Stomach (tissue), 9 donors: ENCODE measurements around the gene SHISAL1. TPM values are rescaled to one million over a fixed set of nuclear protein-coding genes. Genes with fewer than 3 reads are reported as not detected.

ENCODE experiments used
- DNase-seq, 2 donors: peaks; one replicate each; pipeline versions ENCODE4 v3.0.0 to v3.0.0-alpha.2; 2013 to 2019
- H3K27ac ChIP-seq, 5 donors: fragments of 200-600 bp in 4 of 5; sonication (generic) in 4 of 5; one replicate each; pipeline ENCODE4 v1.5.1; 2013 to 2019; ENCODE audit warnings: mild to moderate bottlenecking in 1 of 5, moderate library complexity in 1 of 5
- H3K27me3 ChIP-seq, 3 donors: fragments of 200-600 bp; sonication (generic); one replicate each; pipeline ENCODE4 v1.5.1; 2017 to 2019; ENCODE audit warnings: mixed run types in 1 of 3
- H3K36me3 ChIP-seq, 4 donors: fragments of 200-600 bp; sonication (generic); 1 replicate in 3 of 4; 2 replicates in 1 of 4; pipeline ENCODE4 v1.5.1; 2016 to 2019
- H3K4me1 ChIP-seq, 4 donors: fragments of 200-600 bp; sonication (generic); one replicate each; pipeline ENCODE4 v1.5.1; 2016 to 2019
- H3K4me3 ChIP-seq, 4 donors: fragments of 200-600 bp; sonication (generic) in 3 of 4; one replicate each; pipeline ENCODE4 v1.5.1; 2016 to 2019; ENCODE audit warnings: mild to moderate bottlenecking in 1 of 4
- H3K9me3 ChIP-seq, 4 donors: fragments of 200-600 bp; sonication (generic); one replicate each; pipeline ENCODE4 v1.5.1; 2016 to 2019
- CTCF ChIP-seq, 7 experiments: fragments of 450-650 bp in 4 of 7; fragments of 200-600 bp in 3 of 7; sonication (generic) in 3 of 7; IDR thresholded peaks; one replicate each; pipeline ENCODE4 v1.5.1; 2016 to 2019; ENCODE audit warnings: antibody characterized with exemption in 7 of 7, control low read depth in 2 of 7, mild to moderate bottlenecking in 1 of 7
- EP300 ChIP-seq: sonication (generic); formaldehyde crosslinking; IDR thresholded peaks from one replicate; pipeline ENCODE4 v1.6.1; 2017; ENCODE audit warnings: antibody characterized with exemption
- POLR2A ChIP-seq, 4 donors: fragments of 450-650 bp; IDR thresholded peaks; one replicate each; pipeline ENCODE4 v1.6.1; 2016; ENCODE audit warnings: antibody characterized with exemption in 4 of 4, control low read depth in 2 of 4, mild to moderate bottlenecking in 1 of 4, moderate library complexity in 1 of 4
- POLR2AphosphoS5 ChIP-seq, 3 donors: sonication (generic); formaldehyde crosslinking; IDR thresholded peaks; one replicate each; pipeline ENCODE4 v1.6.1; 2016; ENCODE audit warnings: antibody characterized with exemption in 3 of 3
- WGBS, 5 donors: extraction: QIAGEN DNeasy Blood & Tissue Kit in 3 of 5; methylation state at CpG; one replicate each; pipeline versions ENCODE4 v1.1.5 to v1.1.7; 2013 to 2018; 5-methylcytosine and 5-hydroxymethylcytosine counted together
- intact Hi-C: fragments of 100-400 bp; cut with DNase I; formaldehyde crosslinking; loops from one replicate; pipeline ENCODE4 v1.15.1; 2023; ENCODE audit warnings: low total_unique reads
- polyA plus RNA-seq, 3 donors: library from polyadenylated mRNA; stranded (reverse); fragments of 200-250 nt; gene quantifications; one replicate each; pipeline ENCODE4 v1.2.3, GENCODE V29; 2013
- total RNA-seq, 5 donors: library from RNA; depleted of rRNA; stranded (reverse); fragments of >200 nt; gene quantifications; one replicate each; pipeline versions ENCODE4 v1.1.0 to v1.2.3, GENCODE V29; 2014 to 2016
- donor health status: healthy with polysubstance abuse.
- donor health status: Bipolar disorder and iron deficiency.
- donor health status: healthy.

The SHISAL1 gene
- total and polyA plus RNA-seq, 8 donors = 0.43 to 19.3 (median 1.2) TPM

GRCh38 chr22:44337678-44338004 is 24.9 kb upstream of the SHISAL1 start:
- intact Hi-C loops = loop anchor here (10.0 kb wide), 1 partner anchor 167 kb away; no protein-coding TSS in a partner anchor
- WGBS, 5 donors = 17 to 46% (median 27%) methylated on average over 13 of the region's 13 CpGs
- H3K4me3 ChIP-seq = no peak overlapping the region

GRCh38 chr22:44336962-44337677 is 24.4 kb upstream of the SHISAL1 start:
- intact Hi-C loops = loop anchor here (10.0 kb wide), 1 partner anchor 168 kb away; no protein-coding TSS in a partner anchor
- no peak for DNase-seq
- TF ChIP-seq POLR2AphosphoS5 (IDR thresholded peaks at IDR 0.05) (no peak), EP300 (no peak), CTCF (IDR thresholded peaks at IDR 0.05) (no peak), POLR2A (IDR thresholded peaks at IDR 0.05) (no peak)

More at GRCh38 chr22:44337678-44338004, 24.9 kb upstream of the SHISAL1 start:
- Histone ChIP-seq H3K27me3 (peaks cover 0 to 12% (median 4%) of the 10 kb centered on the region in 3 donors), H3K36me3 (no peaks in the 10 kb centered on the region), H3K9me3 (no peaks in the 10 kb centered on the region), H3K4me1 (peaks cover 32 to 50% (median 46%) of the 10 kb centered on the region in 4 donors), H3K27ac (peak overlapping the region in 1 of 5 donors; percentile 43)
- no peak for TF ChIP-seq POLR2A (IDR thresholded peaks at IDR 0.05)
- no peak for TF ChIP-seq CTCF (IDR thresholded peaks at IDR 0.05)
- TF ChIP-seq POLR2AphosphoS5 (IDR thresholded peaks at IDR 0.05) = no peak
- TF ChIP-seq EP300 = no peak
- peak; percentile 32 to 69 for DNase-seq

GRCh38 chr22:44335903-44336803 is 23.4 kb upstream of the SHISAL1 start:
- Histone ChIP-seq H3K27ac (no peak overlapping the region), H3K9me3 (no peaks in the 10 kb centered on the region), H3K4me3 (no peak overlapping the region), H3K27me3 (peaks cover 0 to 25% (median 15%) of the 10 kb centered on the region in 3 donors), H3K36me3 (no peaks in the 10 kb centered on the region), H3K4me1 (peaks cover 21 to 45% (median 34%) of the 10 kb centered on the region in 4 donors)
- intact Hi-C loops = loop anchor here (10.0 kb wide), 1 partner anchor 169 kb away; no protein-coding TSS in a partner anchor
- TF ChIP-seq POLR2AphosphoS5 (IDR thresholded peaks at IDR 0.05) = no peak
- TF ChIP-seq CTCF (IDR thresholded peaks at IDR 0.05) = peak in 1 of 7 experiments; percentile 34
- TF ChIP-seq EP300 = no peak
- TF ChIP-seq POLR2A (IDR thresholded peaks at IDR 0.05) = no peak
- DNase-seq = peak in 1 of 2 donors; percentile 37
- WGBS, 5 donors = 59 to 76% (median 67%) methylated on average over 9 to 11 of the region's 11 CpGs

More at GRCh38 chr22:44336962-44337677, 24.4 kb upstream of the SHISAL1 start:
- peaks cover 27 to 48% (median 41%) of the 10 kb centered on the region in 4 donors for H3K4me1 ChIP-seq
- no peak overlapping the region for H3K4me3 ChIP-seq
- peaks cover 0 to 17% (median 9%) of the 10 kb centered on the region in 3 donors for H3K27me3 ChIP-seq
- H3K36me3 ChIP-seq = no peaks in the 10 kb centered on the region
- H3K9me3 ChIP-seq = no peaks in the 10 kb centered on the region
- WGBS, 5 donors = 66 to 83% (median 81%) methylated on average over 21 of the region's 21 CpGs
- peak overlapping the region in 1 of 5 donors; percentile 43 for H3K27ac ChIP-seq
